Mesodermal cell (in vitro differentiated cells): ENCODE measurements around the gene RPUSD1.
"Not testable (repeated sequence)": the region's sequence is repeated elsewhere in the genome, so short reads cannot be mapped to it uniquely, and the experiment has no call there.

Source experiments
- H3K27ac ChIP-seq: 2 replicates; pipeline ENCODE4 v1.7.0; 2013; ENCODE audit warnings: mild to moderate bottlenecking, low read depth, low read length, moderate library complexity; ENCODE audit not compliant: severe bottlenecking
- H3K36me3 ChIP-seq: 2 replicates; pipeline ENCODE4 v1.7.1; 2013; ENCODE audit warnings: mild to moderate bottlenecking, low read length, moderate library complexity; ENCODE audit not compliant: control insufficient read depth, insufficient read depth
- H3K4me1 ChIP-seq: one replicate; pipeline ENCODE4 v1.7.1; 2013; ENCODE audit warnings: mild to moderate bottlenecking, low read length; ENCODE audit not compliant: insufficient read depth, control insufficient read depth, poor library complexity, severe bottlenecking
- H3K4me3 ChIP-seq: 2 replicates; pipeline ENCODE4 v1.7.0; 2013; ENCODE audit warnings: low read length, control low read depth, mild to moderate bottlenecking; ENCODE audit not compliant: insufficient read depth, poor library complexity, severe bottlenecking; ENCODE audit errors: extremely low read depth
- H3K9me3 ChIP-seq: 2 replicates; pipeline ENCODE4 v1.7.1; 2013; ENCODE audit warnings: mild to moderate bottlenecking, low read length, moderate library complexity; ENCODE audit not compliant: control insufficient read depth
- WGBS, 2 experiments: methylation state at CpG; one replicate each; pipeline ENCODE4 v1.1.5; 2013; ENCODE audit warnings: missing lambda C conversion rate in 2 of 2; ENCODE audit not compliant: insufficient coverage in 2 of 2; 5-methylcytosine and 5-hydroxymethylcytosine counted together

Gene RPUSD1

DNA sequence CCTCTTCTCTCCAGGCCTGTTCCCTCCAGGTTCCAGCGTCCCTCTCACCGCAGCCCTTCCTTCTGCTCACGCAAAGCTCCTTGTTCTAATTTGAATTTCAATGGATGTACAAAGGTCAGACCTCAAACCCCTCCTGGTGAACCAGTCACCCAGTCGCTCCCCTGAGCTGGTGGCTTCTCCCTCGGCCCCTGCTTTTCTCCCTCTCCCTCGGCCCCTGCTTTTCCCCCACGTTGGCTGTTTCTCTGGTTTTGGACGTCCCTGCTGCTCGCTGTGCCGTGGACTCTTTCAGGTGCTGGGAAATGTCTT, 36.2 kb downstream of the RPUSD1 start:
- no peak overlapping the region for H3K4me3 ChIP-seq
- no peaks in the 10 kb centered on the region for H3K4me1 ChIP-seq
- H3K27ac ChIP-seq = no peak overlapping the region
- peaks cover 4% of the 10 kb centered on the region for H3K9me3 ChIP-seq
- WGBS, 2 experiments = 28 to 34% methylated on average over 7 to 10 of the region's 10 CpGs
- H3K36me3 ChIP-seq = no peaks in the 10 kb centered on the region

DNA sequence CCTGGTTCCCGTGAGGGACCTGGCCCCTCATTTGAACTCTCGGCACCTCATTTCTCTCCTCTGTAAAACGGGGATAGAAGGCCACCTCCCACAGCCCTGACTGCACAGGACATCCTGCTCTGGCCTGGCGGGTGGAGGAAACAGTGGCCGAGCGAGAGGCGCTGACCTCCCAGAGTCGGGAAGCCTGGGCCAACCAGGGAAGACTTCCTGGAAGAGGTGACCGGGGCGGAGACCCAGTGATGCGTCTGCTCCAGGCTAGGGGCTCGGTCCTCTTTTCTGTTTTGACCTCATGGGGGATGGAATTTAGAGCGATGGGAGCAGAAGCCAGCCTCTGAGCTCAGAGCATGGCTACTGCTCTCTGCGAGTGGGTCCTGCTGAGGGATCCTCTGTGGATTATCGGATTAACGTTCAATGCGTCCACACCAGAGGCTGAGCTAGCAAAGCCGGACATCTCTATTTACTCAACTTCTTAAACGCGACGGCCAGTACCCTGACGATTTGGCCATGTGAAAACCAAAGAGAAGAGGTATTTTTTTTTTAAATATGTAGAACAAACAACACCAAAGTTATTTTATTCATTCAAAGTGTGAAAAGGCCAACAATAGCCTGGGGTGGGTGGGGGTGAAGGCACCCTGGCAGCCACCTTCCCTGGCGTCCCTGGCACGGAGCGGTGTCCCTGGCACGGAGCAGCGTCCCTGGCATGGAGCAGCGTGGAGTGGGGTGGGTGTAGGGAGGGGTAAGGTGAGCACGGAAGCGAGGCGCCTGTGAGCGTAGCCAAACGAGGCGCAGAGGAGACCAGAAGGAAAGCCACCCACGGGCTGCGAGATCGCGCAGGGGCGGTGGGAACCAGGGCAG, 36.8 kb downstream of the RPUSD1 start:
- H3K4me1 ChIP-seq = no peaks in the 10 kb centered on the region
- no peak overlapping the region for H3K27ac ChIP-seq
- H3K4me3 ChIP-seq = no peak overlapping the region
- WGBS, 2 experiments = 72 to 73% methylated on average over 28 to 31 of the region's 39 CpGs
- H3K36me3 ChIP-seq = no peaks in the 10 kb centered on the region
- peaks cover 2% of the 10 kb centered on the region for H3K9me3 ChIP-seq

DNA sequence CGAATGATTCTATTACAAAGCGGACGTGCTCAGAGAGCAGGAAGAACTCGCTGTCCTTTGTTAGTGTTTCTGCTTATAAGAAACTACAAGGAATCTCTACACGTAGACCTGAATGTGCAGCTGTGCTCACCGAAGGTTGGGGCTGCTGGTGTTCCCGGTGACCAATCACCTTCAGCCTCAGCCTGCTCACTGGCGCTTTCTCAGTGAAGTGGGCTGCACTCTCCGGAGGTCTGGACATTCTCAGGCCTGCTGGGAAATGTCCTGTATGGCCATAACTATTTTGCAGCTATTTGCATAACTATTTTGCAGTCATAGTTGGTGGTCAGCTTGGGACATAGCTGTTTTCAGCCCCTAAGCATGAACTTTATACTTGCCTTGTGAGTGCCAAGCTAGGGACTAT, 37.7 kb downstream of the RPUSD1 start:
- Histone ChIP-seq H3K36me3 (no peaks in the 10 kb centered on the region), H3K27ac (no peak overlapping the region), H3K4me3 (no peak overlapping the region), H3K9me3 (no peaks in the 10 kb centered on the region), H3K4me1 (no peaks in the 10 kb centered on the region)
- WGBS, 2 experiments = 77 to 88% methylated on average over 8 to 9 of the region's 9 CpGs

DNA sequence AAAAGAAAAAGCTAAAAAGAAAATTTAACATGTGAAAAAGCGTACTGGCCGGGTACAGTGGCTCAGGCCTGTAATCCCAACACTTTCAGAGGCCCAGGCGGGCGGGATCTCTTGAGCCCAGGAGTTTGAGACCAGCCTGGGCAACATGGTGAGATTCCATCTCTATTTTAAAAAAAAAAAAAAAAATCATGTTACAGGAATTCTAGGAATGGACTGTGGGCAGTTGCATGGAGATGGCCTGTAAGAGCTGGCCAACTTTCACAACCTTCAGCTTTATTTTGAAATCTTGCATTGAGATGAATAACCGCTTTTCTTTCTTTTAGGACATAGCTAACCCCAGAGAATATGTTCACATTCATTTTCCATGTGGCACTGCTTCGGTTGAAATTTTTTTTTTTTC, 39.2 kb downstream of the RPUSD1 start:
- 92 to 96% methylated on average over 5 of the region's 6 CpGs for WGBS, 2 experiments
- H3K9me3 ChIP-seq = no peaks in the 10 kb centered on the region
- H3K4me3 ChIP-seq = no peak overlapping the region
- no peaks in the 10 kb centered on the region for H3K4me1 ChIP-seq
- no peak overlapping the region for H3K27ac ChIP-seq
- no peaks in the 10 kb centered on the region for H3K36me3 ChIP-seq

DNA sequence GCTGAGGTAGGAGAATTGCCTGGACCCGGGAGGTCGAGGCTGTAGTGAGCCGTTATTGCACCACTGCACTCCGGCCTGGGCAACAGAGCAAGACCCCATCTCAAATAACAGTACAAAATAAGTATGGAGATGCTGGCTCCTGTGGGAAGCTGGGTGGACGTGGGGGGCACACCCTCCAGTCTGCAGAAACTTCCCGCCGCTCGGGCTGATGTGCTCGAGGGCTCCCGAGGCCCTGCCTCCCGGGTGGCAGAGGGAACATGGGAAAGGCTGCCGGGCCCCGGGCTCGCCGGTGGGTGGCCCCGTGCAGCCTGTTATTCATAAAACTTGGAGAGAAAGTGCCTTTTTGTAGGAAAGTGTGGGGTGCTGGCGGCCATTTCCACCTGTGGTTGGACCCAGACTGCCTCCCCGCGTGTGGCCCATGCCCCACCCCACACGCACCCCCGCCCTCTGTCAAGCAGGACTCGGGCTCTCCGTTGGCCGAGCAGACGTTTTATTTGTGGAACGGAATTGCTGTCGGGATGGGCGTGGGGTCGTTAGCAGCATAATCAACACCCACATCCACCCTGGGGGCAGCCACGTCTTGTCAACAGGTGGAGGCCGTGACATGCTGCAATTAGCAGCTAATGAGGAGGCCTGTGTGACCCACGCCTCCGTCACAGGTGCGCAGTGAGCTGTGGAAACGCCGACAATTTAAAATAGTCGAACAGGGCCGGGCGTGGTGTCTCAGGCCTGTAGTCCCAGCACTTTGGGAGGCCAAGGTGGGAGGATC, 40.0 kb downstream of the RPUSD1 start:
- 91% methylated on average over 30 to 35 of the region's 39 CpGs for WGBS, 2 experiments
- H3K4me3 ChIP-seq = no peak overlapping the region
- H3K36me3 ChIP-seq = no peaks in the 10 kb centered on the region
- no peaks in the 10 kb centered on the region for H3K4me1 ChIP-seq
- no peak overlapping the region for H3K27ac ChIP-seq
- H3K9me3 ChIP-seq = no peaks in the 10 kb centered on the region

DNA sequence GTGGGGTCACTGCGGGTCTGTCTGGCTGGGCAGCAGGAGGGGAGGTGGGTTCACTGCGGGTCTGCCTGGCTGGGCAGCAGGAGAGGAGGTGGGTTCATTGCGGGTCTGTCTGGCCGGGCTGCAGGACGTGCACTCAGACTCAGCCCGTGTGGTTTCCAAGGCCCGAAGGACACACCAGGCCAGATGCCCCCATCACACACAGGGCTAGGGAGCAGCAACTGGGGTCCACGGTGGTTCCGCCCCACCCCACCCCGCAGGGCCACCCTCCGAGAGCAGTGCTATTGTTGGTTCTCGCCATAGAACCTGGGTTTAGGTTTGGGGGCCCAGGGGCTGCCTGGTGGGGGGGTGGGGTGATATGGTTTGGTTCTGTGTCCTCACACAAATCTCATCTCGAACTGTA, 41.5 kb downstream of the RPUSD1 start:
- H3K9me3 ChIP-seq = no peaks in the 10 kb centered on the region

DNA sequence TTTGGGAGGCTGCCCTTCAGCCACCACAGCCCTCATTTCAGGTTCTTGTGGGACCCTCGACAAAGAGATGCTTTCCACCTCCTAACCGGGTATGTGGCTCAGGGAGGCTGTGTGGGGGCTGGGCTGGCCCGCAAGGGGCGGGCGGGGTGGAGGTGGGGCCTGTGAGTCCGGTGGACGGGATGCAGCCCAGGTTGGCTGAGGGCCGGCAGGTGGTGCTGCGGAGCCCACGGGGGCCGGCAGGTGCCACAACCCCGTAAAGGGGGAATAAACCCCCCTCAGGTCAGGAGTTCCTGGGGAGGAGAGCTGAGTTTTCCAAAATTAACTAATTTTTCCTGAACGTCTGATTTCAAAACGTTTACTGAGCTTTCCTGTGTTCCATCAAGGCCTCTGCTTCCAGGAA, 42.4 kb downstream of the RPUSD1 start:
- H3K36me3 ChIP-seq = no peaks in the 10 kb centered on the region
- 5 to 7% methylated on average over 6 to 10 of the region's 14 CpGs for WGBS, 2 experiments
- H3K4me3 ChIP-seq = no peak overlapping the region
- H3K9me3 ChIP-seq = no peaks in the 10 kb centered on the region
- H3K4me1 ChIP-seq = no peaks in the 10 kb centered on the region
- no peak overlapping the region for H3K27ac ChIP-seq

More for the DNA sequence above, 41.5 kb downstream of the RPUSD1 start:
- Histone ChIP-seq H3K4me3 (no peak overlapping the region), H3K27ac (no peak overlapping the region), H3K4me1 (no peaks in the 10 kb centered on the region), H3K36me3 (no peaks in the 10 kb centered on the region)
- 90 to 94% methylated on average over 2 to 9 of the region's 13 CpGs for WGBS, 2 experiments

DNA sequence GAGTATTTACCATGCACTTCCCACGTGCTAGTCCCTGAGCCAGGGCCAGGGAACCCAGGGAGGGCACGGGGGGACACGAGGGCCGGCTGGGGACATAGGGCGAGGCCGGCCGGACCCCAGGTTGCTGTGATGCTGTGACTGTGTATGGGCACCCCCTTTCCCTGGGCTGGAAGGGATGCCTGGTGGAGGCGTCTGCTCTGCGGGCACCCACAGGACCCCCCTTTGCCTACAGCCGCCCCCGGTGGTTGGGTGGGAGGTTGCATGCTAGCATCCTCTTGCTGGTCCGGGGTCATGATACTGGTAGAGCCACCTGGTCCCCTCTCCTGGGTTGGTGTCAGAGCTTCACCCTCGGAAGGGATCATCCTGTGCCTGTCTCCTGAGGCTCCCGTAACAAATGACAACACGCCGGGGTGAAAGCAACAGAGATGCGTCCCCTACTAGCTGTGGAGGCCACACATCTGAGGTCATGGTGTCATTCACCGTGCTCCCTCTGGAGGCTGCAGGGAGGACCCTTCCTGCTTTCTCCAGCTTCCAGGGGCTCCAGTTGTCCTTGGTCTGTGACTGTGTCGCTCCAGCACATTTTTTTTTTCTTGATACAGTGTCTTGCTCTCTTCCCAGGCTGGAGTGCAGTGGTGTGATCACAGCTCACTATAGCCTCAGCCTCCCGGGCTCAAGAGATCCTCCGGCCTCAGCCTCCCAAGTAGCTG, 44.2 kb downstream of the RPUSD1 start:
- Histone ChIP-seq H3K9me3 (no peaks in the 10 kb centered on the region), H3K4me3 (no peak overlapping the region), H3K27ac (no peak overlapping the region), H3K36me3 (peaks cover 5% of the 10 kb centered on the region), H3K4me1 (no peaks in the 10 kb centered on the region)
- WGBS, 2 experiments = 87 to 95% methylated on average over 17 to 19 of the region's 21 CpGs

DNA sequence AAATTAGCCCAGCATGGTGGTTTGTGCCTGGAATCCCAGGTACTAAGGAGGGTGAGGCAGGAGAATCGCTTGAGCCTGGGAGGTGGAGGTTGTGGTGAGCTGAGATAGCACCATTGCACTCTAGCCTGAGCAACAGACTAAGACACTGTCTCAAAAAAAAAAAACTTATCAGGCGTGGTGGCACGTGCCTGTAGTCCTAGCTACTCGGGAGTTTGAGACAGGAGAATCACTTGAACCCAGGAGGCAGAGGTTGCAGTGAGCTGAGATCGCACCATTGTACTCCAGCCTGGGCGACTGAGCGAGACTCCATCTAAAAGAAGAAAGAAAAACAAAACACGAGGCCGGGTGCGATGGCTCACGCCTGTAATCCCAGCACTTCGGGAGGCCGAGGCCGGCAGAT, 45.3 kb downstream of the RPUSD1 start:
- 84 to 94% methylated on average over 9 to 10 of the region's 14 CpGs for WGBS, 2 experiments
- H3K9me3 ChIP-seq, H3K4me3 ChIP-seq, H3K4me1 ChIP-seq, H3K27ac ChIP-seq: not testable (repeated sequence)
- peaks cover 13% of the 10 kb centered on the region for H3K36me3 ChIP-seq

DNA sequence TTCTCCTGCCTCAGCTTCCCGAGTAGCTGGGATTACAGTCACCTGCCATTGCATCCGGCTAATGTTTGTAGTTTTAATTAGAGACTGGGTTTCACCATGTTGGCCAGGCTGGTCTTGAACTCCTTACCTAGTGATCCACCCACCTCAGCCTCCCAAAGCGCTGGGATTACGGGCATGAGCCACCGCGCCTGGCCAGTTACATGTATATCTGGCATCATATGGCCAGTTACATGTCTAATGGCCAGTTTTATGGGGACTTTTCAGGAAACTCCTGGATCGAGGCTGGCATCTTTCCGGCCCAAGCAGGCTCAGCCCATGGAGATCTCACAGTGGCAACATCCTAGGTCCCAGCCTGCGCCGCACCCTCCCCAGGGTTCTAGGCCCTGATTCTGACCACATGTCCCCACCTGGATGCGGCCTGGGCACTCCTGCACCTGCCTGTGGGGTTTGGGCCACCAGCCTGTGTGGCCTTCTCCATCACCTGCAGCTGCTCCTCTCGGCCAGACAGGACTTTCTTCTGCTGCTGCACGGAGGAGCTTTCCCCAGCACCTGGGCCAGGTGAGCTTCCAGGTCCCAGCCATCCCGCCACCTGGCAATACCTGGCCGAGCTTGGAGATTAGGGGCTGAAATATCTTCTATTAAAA, 46.1 kb downstream of the RPUSD1 start:
- no peak overlapping the region for H3K27ac ChIP-seq
- peaks cover 20% of the 10 kb centered on the region for H3K36me3 ChIP-seq
- no peak overlapping the region for H3K4me3 ChIP-seq
- H3K9me3 ChIP-seq = no peaks in the 10 kb centered on the region
- 96 to 97% methylated on average over 13 to 15 of the region's 15 CpGs for WGBS, 2 experiments
- H3K4me1 ChIP-seq = no peaks in the 10 kb centered on the region
